PFSK-1 (cell line): Measurements from ENCODE around the gene AQP1.

ENCODE experiments used
- FOXP2 ChIP-seq: optimal IDR thresholded peaks from 2 replicates; pipeline ENCODE3; 2011; ENCODE audit warnings: borderline replicate concordance, control low read depth, inconsistent platforms; ENCODE audit not compliant: insufficient read depth; ENCODE audit errors: extremely low read length, extremely low read depth
- POLR2AphosphoS5 ChIP-seq: IDR thresholded peaks from 2 replicates; pipeline ENCODE4 v1.6.1; 2012; ENCODE audit warnings: low read depth, mild to moderate bottlenecking, control low read depth, low read length, moderate library complexity
- REST ChIP-seq, 2 experiments: IDR thresholded peaks; 2 replicates each; pipeline versions ENCODE4 v1.6.1 to v1.8.0; 2011 to 2012; ENCODE audit warnings: low read depth in 2 of 2, low read length in 2 of 2, control low read depth in 1 of 2, inconsistent platforms in 1 of 2, mild to moderate bottlenecking in 1 of 2, moderate library complexity in 1 of 2; ENCODE audit not compliant: insufficient read depth in 1 of 2
- SIN3A ChIP-seq: IDR thresholded peaks from 2 replicates; pipeline ENCODE4 v1.6.1; 2012; ENCODE audit warnings: mild to moderate bottlenecking, low read length, moderate library complexity, borderline replicate concordance; ENCODE audit not compliant: insufficient read depth
- TAF1 ChIP-seq: IDR thresholded peaks from 2 replicates; pipeline ENCODE4 v1.6.1; 2012; ENCODE audit warnings: low read length, control low read depth, borderline replicate concordance; ENCODE audit not compliant: insufficient read depth

AQP1 gene

GRCh38 chr7:30915005-30915601 is 3.5 kb downstream of the AQP1 start:
- TF ChIP-seq SIN3A (no peak), TAF1 (no peak), POLR2AphosphoS5 (no peak), FOXP2 (no peak), REST (IDR thresholded peaks at IDR 0.05; ENCODE audit: insufficient read depth in 1 of 2, low read depth in 2 of 2, low read length in 2 of 2) (no peak)

GRCh38 chr7:30915751-30916150 is 4.1 kb downstream of the AQP1 start:
- TF ChIP-seq SIN3A (no peak), FOXP2 (no peak), REST (IDR thresholded peaks at IDR 0.05; ENCODE audit: insufficient read depth in 1 of 2, low read depth in 2 of 2, low read length in 2 of 2) (no peak), POLR2AphosphoS5 (no peak), TAF1 (no peak)

- no peak for TF ChIP-seq REST (IDR thresholded peaks at IDR 0.05; ENCODE audit: insufficient read depth in 1 of 2, low read depth in 2 of 2, low read length in 2 of 2)
- no peak for TF ChIP-seq TAF1
- TF ChIP-seq SIN3A, result no peak
- TF ChIP-seq FOXP2, result no peak
- no peak for TF ChIP-seq POLR2AphosphoS5
Measured at GRCh38 chr7:30916255-30916654, 4.6 kb downstream of the AQP1 start.

- TF ChIP-seq REST (IDR thresholded peaks at IDR 0.05; ENCODE audit: insufficient read depth in 1 of 2, low read depth in 2 of 2, low read length in 2 of 2) (no peak), SIN3A (no peak), POLR2AphosphoS5 (no peak), TAF1 (no peak), FOXP2 (no peak)
Measured at GRCh38 chr7:30916767-30917166, 5.1 kb downstream of the AQP1 start.

GRCh38 chr7:30917216-30917893 is 5.7 kb downstream of the AQP1 start:
- TF ChIP-seq SIN3A (no peak), TAF1 (no peak), FOXP2 (no peak), REST (IDR thresholded peaks at IDR 0.05; ENCODE audit: insufficient read depth in 1 of 2, low read depth in 2 of 2, low read length in 2 of 2) (no peak), POLR2AphosphoS5 (no peak)
